Caco-2 (cell line): ENCODE measurements around the gene CDC42EP2. TPM values are rescaled to one million over a fixed set of nuclear protein-coding genes. Genes with fewer than 3 reads are reported as not detected.
"Not testable (repeated sequence)": the region's sequence is repeated elsewhere in the genome, so short reads cannot be mapped to it uniquely, and the experiment has no call there.

Source experiments
- BruUV-seq: library from RNA; stranded (reverse); fragments of 400-500 nt; replicated peaks from 2 replicates; lab custom pipeline; 2021; lab: Mats Ljungman, UMichigan
- CTCF ChIA-PET: fragments of 300-600 bp; sonication (Branson Sonifier 250); formaldehyde crosslinking; loops from one replicate; lab custom pipeline; 2022; ENCODE audit warnings: antibody characterized with exemption; lab: Charles Lee
- POLR2A ChIA-PET: fragments of 300-600 bp; sonication (Branson Sonifier 250); formaldehyde crosslinking; loops from one replicate; lab custom pipeline; 2022; ENCODE audit warnings: antibody characterized with exemption; lab: Charles Lee
- DNase-seq, 2 experiments: peaks; one replicate each; pipeline versions ENCODE4 v3.0.0 to v3.0.0-alpha.2; 2020 to 2022
- H3K27me3 ChIP-seq: replicated peaks from 2 replicates; pipeline ENCODE4 v1.6.0; 2011; ENCODE audit warnings: low read length; ENCODE audit not compliant: control insufficient read depth, insufficient read depth
- H3K36me3 ChIP-seq: 2 replicates; pipeline ENCODE4 v1.5.1; 2011; ENCODE audit warnings: low read length; ENCODE audit not compliant: control insufficient read depth, insufficient read depth
- H3K4me1 ChIP-seq: fragments of 250-450 bp; sonication (Bioruptor Pico); 2 replicates; pipeline ENCODE4 v1.5.1; 2020; ENCODE audit warnings: mild to moderate bottlenecking
- H3K4me3 ChIP-seq: 2 replicates; pipeline ENCODE4 v1.5.1; 2011; ENCODE audit warnings: low read depth, mild to moderate bottlenecking, control low read depth, low read length
- H3K9me3 ChIP-seq: fragments of 250-450 bp; sonication (Bioruptor Pico); 2 replicates; pipeline ENCODE4 v1.5.1; 2020; ENCODE audit warnings: mild to moderate bottlenecking, moderate library complexity
- H3K27ac Mint-ChIP-seq: one replicate; pipeline ENCODE4 v1.8.0; 2022; ENCODE audit warnings: mixed read lengths; ENCODE audit not compliant: unreplicated experiment
- H3K27me3 Mint-ChIP-seq: one replicate; pipeline ENCODE4 v1.8.0; 2022; ENCODE audit warnings: mixed read lengths; ENCODE audit not compliant: insufficient read depth, unreplicated experiment
- H3K36me3 Mint-ChIP-seq: one replicate; pipeline ENCODE4 v1.8.0; 2022; ENCODE audit warnings: mild to moderate bottlenecking, mixed read lengths; ENCODE audit not compliant: insufficient read depth, unreplicated experiment
- H3K4me1 Mint-ChIP-seq: one replicate; pipeline ENCODE4 v1.8.0; 2022; ENCODE audit warnings: low read depth, mixed read lengths; ENCODE audit not compliant: unreplicated experiment
- H3K4me3 Mint-ChIP-seq: one replicate; pipeline ENCODE4 v1.8.0; 2022; ENCODE audit warnings: mild to moderate bottlenecking, moderate library complexity, mixed read lengths; ENCODE audit not compliant: unreplicated experiment
- H3K9me3 Mint-ChIP-seq: one replicate; pipeline ENCODE4 v1.8.0; 2022; ENCODE audit warnings: mixed read lengths; ENCODE audit not compliant: unreplicated experiment
- CTCF ChIP-seq, 2 experiments: fragments of 200-600 bp in 1 of 2; IDR thresholded peaks; 1 replicate in 1 of 2; 2 replicates in 1 of 2; pipeline versions ENCODE4 v1.5.1 to v1.8.0; 2011 to 2022; ENCODE audit warnings: antibody characterized with exemption in 1 of 2, control low read depth in 1 of 2, inconsistent platforms in 1 of 2, low read depth in 1 of 2, low read length in 1 of 2, mild to moderate bottlenecking in 1 of 2, moderate library complexity in 1 of 2; ENCODE audit not compliant: insufficient read depth in 1 of 2, severe bottlenecking in 1 of 2, unreplicated experiment in 1 of 2
- intact Hi-C: fragments of 100-400 bp; cut with micrococcal nuclease; formaldehyde crosslinking; loops from one replicate; pipeline ENCODE4 v1.10.0; 2022; ENCODE audit not compliant: unreplicated experiment
- total RNA-seq: library from RNA; stranded (reverse); gene quantifications from 2 replicates; pipeline ENCODE4 v1.2.3, GENCODE V29; 2022

Gene CDC42EP2
- total RNA-seq, 1 experiment from 2014 or later = 38.0 TPM

GRCh38 chr11:65329478-65329877 lies 14.8 kb downstream of the CDC42EP2 start:
- TF ChIP-seq CTCF (IDR thresholded peaks at IDR 0.05; ENCODE audit: insufficient read depth in 1 of 2, low read depth in 1 of 2, low read length in 1 of 2, severe bottlenecking in 1 of 2, unreplicated experiment in 1 of 2) = no peak
- Mint-ChIP-seq H3K4me1 (peaks cover 3% of the 10 kb centered on the region), H3K36me3 (peaks cover 51% of the 10 kb centered on the region), H3K27ac (peak overlapping the region; percentile 3), H3K9me3 (no peaks in the 10 kb centered on the region), H3K4me3 (no peak overlapping the region), H3K27me3 (no peaks in the 10 kb centered on the region)
- BruUV-seq = no TSS peak
- Histone ChIP-seq H3K27me3 (no peaks in the 10 kb centered on the region), H3K36me3 (no peaks in the 10 kb centered on the region), H3K4me1 (peaks cover 9% of the 10 kb centered on the region; the same call in 1 of the 2 replicates), H3K9me3 (no peaks in the 10 kb centered on the region), H3K4me3 (no peak overlapping the region)
- intact Hi-C loops = no loop called here
- ChIA-PET POLR2A (interaction anchor here (0.7 to 3.3 kb wide), 2 partner anchors 20 to 54 kb away, joined by 3 to 32 read pairs; no protein-coding TSS in a partner anchor), CTCF (interaction anchor here (0.6 to 4.6 kb wide), 12 partner anchors 13 to 139 kb away, joined by 3 to 148 read pairs (median 7); partner anchors contain the start of genes CDC42EP2 and POLA2)
- DNase-seq = no peak

DNA sequence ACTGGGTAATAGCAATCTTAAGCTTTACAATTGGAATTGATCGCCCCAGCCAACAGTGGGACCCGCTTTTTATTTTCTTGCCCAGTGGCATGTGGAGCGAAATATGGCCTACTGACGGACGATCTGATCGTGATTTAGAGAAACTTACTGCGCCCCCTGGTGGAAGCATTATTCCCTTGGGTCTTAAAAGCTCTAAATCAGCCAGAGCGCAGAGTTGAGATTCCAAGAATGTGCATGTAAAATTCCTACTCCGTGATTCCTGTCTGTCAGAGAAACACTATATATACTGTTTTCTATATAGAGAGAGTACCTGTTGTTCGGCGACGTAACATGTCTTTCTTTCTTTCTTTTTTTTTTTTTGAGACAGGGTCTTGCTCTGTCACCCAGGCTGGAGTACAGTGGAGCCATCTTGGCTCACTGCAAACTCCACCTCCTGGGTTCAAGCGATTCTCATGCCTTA lies 15.3 kb downstream of the CDC42EP2 start:
- Histone ChIP-seq H3K4me1 (peaks cover 9% of the 10 kb centered on the region; the same call in 1 of the 2 replicates), H3K4me3 (no peak overlapping the region), H3K27me3 (no peaks in the 10 kb centered on the region), H3K9me3 (no peaks in the 10 kb centered on the region), H3K36me3 (no peaks in the 10 kb centered on the region)
- Mint-ChIP-seq H3K4me3 (no peak overlapping the region), H3K9me3 (no peaks in the 10 kb centered on the region), H3K4me1 (peaks cover 8% of the 10 kb centered on the region), H3K27ac (peak overlapping the region; percentile 3), H3K27me3 (no peaks in the 10 kb centered on the region), H3K36me3 (peaks cover 55% of the 10 kb centered on the region)
- ChIA-PET CTCF (interaction anchor here (0.6 to 4.6 kb wide), 14 partner anchors 13 to 497 kb away, joined by 3 to 148 read pairs (median 6); partner anchors contain the start of genes CDC42EP2 and POLA2), POLR2A (interaction anchor here (0.6 to 3.3 kb wide), 2 partner anchors 55 to 68 kb away, joined by 7 to 32 read pairs; partner anchors contain the start of gene POLA2)
- peak; percentile 78 to 86 for TF ChIP-seq CTCF (IDR thresholded peaks at IDR 0.05; ENCODE audit: insufficient read depth in 1 of 2, low read depth in 1 of 2, low read length in 1 of 2, severe bottlenecking in 1 of 2, unreplicated experiment in 1 of 2)
- intact Hi-C loops = loop anchor here (1.0 kb wide), 2 partner anchors 15 to 55 kb away; no protein-coding TSS in a partner anchor
- BruUV-seq = no TSS peak
- DNase-seq = peak; percentile 87 to 89

GRCh38 chr11:65330544-65330943 lies 15.9 kb downstream of the CDC42EP2 start:
- intact Hi-C loops = loop anchor here (1.0 kb wide), 2 partner anchors 15 to 55 kb away; no protein-coding TSS in a partner anchor
- no TSS peak for BruUV-seq
- ChIA-PET CTCF (interaction anchor here (0.6 to 4.6 kb wide), 14 partner anchors 13 to 1908 kb away, joined by 3 to 148 read pairs (median 6); partner anchors contain the start of genes CDC42EP2 and POLA2), POLR2A (interaction anchor here (0.6 to 3.3 kb wide), 2 partner anchors 55 to 68 kb away, joined by 7 to 32 read pairs; partner anchors contain the start of gene POLA2)
- Histone ChIP-seq H3K36me3 (no peaks in the 10 kb centered on the region), H3K27me3 (no peaks in the 10 kb centered on the region), H3K4me3 (no peak overlapping the region), H3K4me1 (peaks cover 9% of the 10 kb centered on the region; the same call in 1 of the 2 replicates), H3K9me3 (no peaks in the 10 kb centered on the region)
- TF ChIP-seq CTCF (IDR thresholded peaks at IDR 0.05; ENCODE audit: insufficient read depth in 1 of 2, low read depth in 1 of 2, low read length in 1 of 2, severe bottlenecking in 1 of 2, unreplicated experiment in 1 of 2) = no peak
- peaks cover 49% of the 10 kb centered on the region for H3K36me3 Mint-ChIP-seq
- no peaks in the 10 kb centered on the region for H3K27me3 Mint-ChIP-seq
- DNase-seq = no peak
- no peaks in the 10 kb centered on the region for H3K9me3 Mint-ChIP-seq
- no peak overlapping the region for H3K27ac Mint-ChIP-seq
- peaks cover 12% of the 10 kb centered on the region for H3K4me1 Mint-ChIP-seq
- H3K4me3 Mint-ChIP-seq = no peak overlapping the region

GRCh38 chr11:65332591-65332990 lies 17.9 kb downstream of the CDC42EP2 start:
- H3K4me1 Mint-ChIP-seq = peaks cover 12% of the 10 kb centered on the region
- intact Hi-C loops, H3K27me3 Mint-ChIP-seq, H3K27me3 ChIP-seq, H3K4me3 Mint-ChIP-seq, H3K4me3 ChIP-seq, H3K4me1 ChIP-seq, BruUV-seq, H3K9me3 ChIP-seq, DNase-seq, H3K36me3 ChIP-seq, H3K9me3 Mint-ChIP-seq, H3K27ac Mint-ChIP-seq: not testable (repeated sequence)
- H3K36me3 Mint-ChIP-seq = peaks cover 33% of the 10 kb centered on the region
- ChIA-PET POLR2A (interaction anchor here (1.1 to 1.6 kb wide), 4 partner anchors 39 to 238 kb away, joined by 3 to 19 read pairs (median 4); partner anchors contain the start of gene ZNRD2), CTCF (interaction anchor here (0.5 to 4.1 kb wide), 8 partner anchors 9 to 214 kb away, joined by 3 to 107 read pairs (median 6); partner anchors contain the start of gene CDC42EP2)
